Right lobe of liver (tissue), 6 donors: ENCODE results near the gene FNDC3A. TPM values are rescaled to one million over a fixed set of nuclear protein-coding genes. Genes with fewer than 3 reads are reported as not detected.
A peak's percentile ranks its signal among the peaks of the same experiment; 100 is the strongest.

Experiments
- ATAC-seq, 4 donors: fragments of 200-7000 bp; cut with Tn5 transposase; one replicate each; pipeline ENCODE4 v1.9.1; 2020; ENCODE audit warnings: mild to moderate bottlenecking in 4 of 4, moderate library complexity in 4 of 4
- DNase-seq, 3 donors: peaks; one replicate each; pipeline ENCODE4 v3.0.0-alpha.2; 2020
- H3K27ac ChIP-seq, 3 donors: fragments of 200-600 bp; one replicate each; pipeline ENCODE4 v1.8.0; 2022
- H3K27me3 ChIP-seq, 2 donors: fragments of 200-600 bp; one replicate each; pipeline ENCODE4 v1.8.0; 2022
- H3K36me3 ChIP-seq, 4 donors: fragments of 200-600 bp; sonication (generic) in 1 of 4; one replicate each; pipeline versions ENCODE4 v1.5.1 to v1.8.0; 2017 to 2022; ENCODE audit warnings: control low read depth in 1 of 4
- H3K4me1 ChIP-seq, 4 donors: fragments of 200-600 bp; sonication (generic) in 1 of 4; one replicate each; pipeline versions ENCODE4 v1.5.1 to v1.8.0; 2017 to 2022; ENCODE audit warnings: control low read depth in 1 of 4
- H3K4me3 ChIP-seq, 3 donors: fragments of 200-600 bp; one replicate each; pipeline ENCODE4 v1.8.0; 2022
- H3K9me3 ChIP-seq, 4 donors: fragments of 200-600 bp; sonication (generic) in 1 of 4; one replicate each; pipeline versions ENCODE4 v1.5.1 to v1.8.0; 2017 to 2022; ENCODE audit warnings: control low read depth in 1 of 4
- POLR2A ChIP-seq: fragments of 450-650 bp; IDR thresholded peaks from one replicate; pipeline ENCODE4 v1.6.1; 2017; ENCODE audit warnings: antibody characterized with exemption, mild to moderate bottlenecking
- WGBS: methylation state at CpG from one replicate; pipeline ENCODE4 v1.1.6; 2018; ENCODE audit warnings: low coverage, low lambda C conversion rate; ENCODE audit not compliant: insufficient coverage; ENCODE audit errors: missing lambda C conversion rate; 5-methylcytosine and 5-hydroxymethylcytosine counted together
- intact Hi-C, 2 donors: fragments of 100-400 bp; cut with DNase I; formaldehyde crosslinking; loops; one replicate each; pipeline versions ENCODE4 v1.11.2 to v1.14.1; 2022
- total RNA-seq, 6 experiments: library from RNA; depleted of rRNA in 2 of 6; stranded (reverse); fragments of >200 nt in 2 of 6; fragmentation: NEBNext Ultra II Directional in 3 of 6; extraction: Animal tissue kit (Norgen Biotek cat#: 25700) in 3 of 6; gene quantifications; one replicate each; pipeline versions ENCODE4 v1.1.0 to v1.2.4, GENCODE V29; 2016 to 2023
- TF ChIP-seq, protein P1 (sequence below), 4 donors: fragments of 200-600 bp in 3 of 4; fragments of 450-650 bp in 1 of 4; IDR thresholded peaks; one replicate each; pipeline versions ENCODE4 v1.5.1 to v1.8.0; 2016 to 2022; ENCODE audit warnings: antibody characterized with exemption in 4 of 4, mild to moderate bottlenecking in 2 of 4
- donor health status: DM: no; HTN: yes; CAD: no.
- donor health status: DM: no; HTN: no; CAD: no.
- donor health status: DM: no; HTN: no; CAD: no.
- donor health status: DM: no; HTN: yes; CAD: no.
- donor health status: DM: no; HTN: yes; CAD: no.

FNDC3A gene
- total RNA-seq, 6 experiments from 2014 or later: 43.4 to 53.2 (median 47.9) TPM

DNA sequence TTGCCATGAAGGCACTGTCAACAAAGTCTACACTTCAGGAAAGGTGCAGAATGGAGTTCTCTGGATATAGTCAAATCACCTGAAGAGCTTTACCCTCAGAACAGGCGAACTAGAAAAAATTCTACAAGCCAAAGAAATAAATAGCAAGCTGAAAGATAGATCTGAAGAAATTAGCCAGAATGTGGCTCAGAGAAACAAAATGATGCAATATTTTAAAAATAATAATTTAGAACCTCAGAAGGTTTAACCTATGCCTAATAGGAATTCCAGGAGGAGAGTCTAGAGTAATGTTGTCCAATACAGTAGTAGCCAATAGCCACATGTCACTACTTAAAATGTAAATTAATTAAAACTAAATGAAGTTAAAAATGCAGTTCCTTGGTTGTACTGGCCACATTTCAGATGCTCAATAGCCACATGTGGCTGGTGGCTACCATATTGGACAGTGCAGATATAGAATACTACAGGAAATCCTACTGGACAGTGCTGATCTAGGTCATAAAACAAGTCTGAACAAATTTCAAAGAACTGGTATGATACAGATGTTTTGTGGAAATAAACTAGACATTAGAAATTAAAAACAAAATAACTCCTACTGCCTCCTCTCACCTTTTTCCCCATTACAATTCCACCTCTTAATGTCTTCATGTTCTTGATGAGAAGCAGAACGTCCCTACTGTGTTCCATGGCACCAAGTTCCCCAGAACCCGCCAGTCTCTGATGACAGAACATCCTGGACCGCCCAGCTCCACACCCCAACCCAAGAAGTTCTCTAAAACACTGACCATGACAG is 271.3 kb downstream of the FNDC3A start:
- Histone ChIP-seq H3K9me3 (no peaks in the 10 kb centered on the region), H3K27ac (peak overlapping the region; percentile 86 to 94 (median 90)), H3K4me1 (peaks cover 0 to 12% (median 4%) of the 10 kb centered on the region in 4 donors), H3K4me3 (peak overlapping the region; percentile 68 to 93 (median 85)), H3K36me3 (no peaks in the 10 kb centered on the region), H3K27me3 (no peaks in the 10 kb centered on the region)
- no peak for DNase-seq
- TF ChIP-seq POLR2A: no peak
- TF ChIP-seq, protein P1, sequence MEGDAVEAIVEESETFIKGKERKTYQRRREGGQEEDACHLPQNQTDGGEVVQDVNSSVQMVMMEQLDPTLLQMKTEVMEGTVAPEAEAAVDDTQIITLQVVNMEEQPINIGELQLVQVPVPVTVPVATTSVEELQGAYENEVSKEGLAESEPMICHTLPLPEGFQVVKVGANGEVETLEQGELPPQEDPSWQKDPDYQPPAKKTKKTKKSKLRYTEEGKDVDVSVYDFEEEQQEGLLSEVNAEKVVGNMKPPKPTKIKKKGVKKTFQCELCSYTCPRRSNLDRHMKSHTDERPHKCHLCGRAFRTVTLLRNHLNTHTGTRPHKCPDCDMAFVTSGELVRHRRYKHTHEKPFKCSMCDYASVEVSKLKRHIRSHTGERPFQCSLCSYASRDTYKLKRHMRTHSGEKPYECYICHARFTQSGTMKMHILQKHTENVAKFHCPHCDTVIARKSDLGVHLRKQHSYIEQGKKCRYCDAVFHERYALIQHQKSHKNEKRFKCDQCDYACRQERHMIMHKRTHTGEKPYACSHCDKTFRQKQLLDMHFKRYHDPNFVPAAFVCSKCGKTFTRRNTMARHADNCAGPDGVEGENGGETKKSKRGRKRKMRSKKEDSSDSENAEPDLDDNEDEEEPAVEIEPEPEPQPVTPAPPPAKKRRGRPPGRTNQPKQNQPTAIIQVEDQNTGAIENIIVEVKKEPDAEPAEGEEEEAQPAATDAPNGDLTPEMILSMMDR (IDR thresholded peaks at IDR 0.05): no peak
- ATAC-seq: peak in 3 of 4 donors; percentile 62 to 68 (median 66)
- 23% methylated on average over 4 of the region's 4 CpGs for WGBS
- intact Hi-C loops: no loop called here

DNA sequence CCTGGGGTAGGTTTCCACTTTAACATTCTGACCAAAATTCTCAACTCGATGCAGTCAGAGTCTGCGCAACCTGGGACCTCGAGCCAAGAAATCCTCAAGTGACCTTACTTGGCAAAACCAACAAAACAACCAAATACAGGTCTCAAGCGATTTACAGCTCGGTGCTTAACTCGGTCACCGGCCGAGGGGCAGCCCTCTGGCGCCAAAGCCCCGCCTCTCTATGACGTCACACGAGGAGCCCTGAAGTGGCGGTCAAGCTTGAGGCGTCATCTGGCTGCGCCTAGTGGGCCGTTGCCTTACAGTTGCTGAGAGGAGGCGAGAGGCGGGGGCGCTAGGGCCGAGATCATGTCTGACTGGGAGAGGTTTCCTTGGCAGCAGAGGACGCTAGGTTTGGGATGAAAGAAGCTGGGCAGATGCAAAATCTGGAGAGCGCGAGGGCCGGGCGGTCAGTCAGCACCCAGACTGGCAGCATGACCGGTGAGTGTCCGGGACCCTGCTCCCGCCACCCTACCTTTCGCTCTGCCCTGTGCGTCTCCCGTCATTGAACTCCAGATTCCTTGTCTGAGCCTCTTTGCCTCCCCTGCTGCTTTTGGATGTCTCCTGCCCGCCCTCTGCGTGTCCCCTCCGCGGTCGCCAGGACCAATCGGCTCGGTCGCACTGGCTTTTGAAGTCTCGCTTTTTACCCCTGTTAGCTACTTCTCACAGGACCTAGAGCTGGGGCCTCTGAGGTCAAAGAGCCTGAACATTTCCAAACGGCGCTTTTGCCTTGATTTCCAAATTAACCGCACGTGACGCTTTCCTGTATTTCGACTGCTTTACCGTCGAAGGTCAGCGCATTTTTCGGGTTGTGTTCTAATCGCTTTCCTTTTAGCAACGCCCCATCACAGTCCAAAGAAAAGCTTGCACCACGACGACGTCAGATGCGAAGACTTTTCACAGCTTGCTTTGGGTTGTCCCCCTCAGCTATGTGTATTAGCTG is 272.2 kb downstream of the FNDC3A start, which contains the start of gene CDADC1:
Gene CDADC1 (plus strand): TSS at position 283 of the 979 bp plus-strand sequence. CDS start 113 bp downstream, at position 396.
- Histone ChIP-seq H3K36me3 (no peaks in the 10 kb centered on the region), H3K9me3 (no peaks in the 10 kb centered on the region), H3K4me1 (peaks cover 0 to 12% (median 4%) of the 10 kb centered on the region in 4 donors), H3K27me3 (no peaks in the 10 kb centered on the region), H3K27ac (peak within 1 kb of the TSS; percentile 86 to 94 (median 90)), H3K4me3 (peak within 1 kb of the TSS; percentile 68 to 93 (median 85))
- peak; percentile 86 for TF ChIP-seq POLR2A
- TF ChIP-seq, protein P1 (IDR thresholded peaks at IDR 0.05): no peak
- intact Hi-C loops: no loop called here
- 1% methylated on average over 51 of the region's 56 CpGs for WGBS
- DNase-seq (peak; percentile 98 to 99 (median 99)), ATAC-seq (peak; percentile 96 to 98 (median 97))

DNA sequence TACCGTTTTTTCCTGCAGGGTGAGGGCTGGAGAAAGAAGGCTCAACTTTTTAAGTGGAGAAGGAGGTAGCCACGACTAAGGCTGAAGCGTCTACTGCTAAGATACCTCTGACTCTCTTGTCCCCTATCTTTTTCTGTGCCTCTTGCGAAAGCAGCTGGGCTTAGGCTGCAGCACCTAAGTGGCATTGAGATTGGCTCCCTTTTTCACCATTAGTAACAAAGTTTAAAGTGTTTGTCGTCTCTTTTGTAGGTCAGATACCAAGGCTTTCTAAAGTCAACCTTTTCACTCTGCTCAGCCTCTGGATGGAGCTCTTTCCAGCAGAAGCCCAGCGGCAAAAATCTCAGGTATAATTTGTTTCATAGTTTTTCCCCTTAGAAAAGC is 272.9 kb downstream of the FNDC3A start:
- peak; percentile 15 to 43 (median 38) for ATAC-seq
- Histone ChIP-seq H3K4me1 (peaks cover 0 to 12% (median 4%) of the 10 kb centered on the region in 4 donors), H3K9me3 (no peaks in the 10 kb centered on the region), H3K36me3 (no peaks in the 10 kb centered on the region), H3K27ac (peak overlapping the region; percentile 86 to 94 (median 90)), H3K27me3 (no peaks in the 10 kb centered on the region), H3K4me3 (peak overlapping the region; percentile 68 to 93 (median 85))
- intact Hi-C loops: no loop called here
- 0% methylated on average over 6 of the region's 6 CpGs for WGBS
- DNase-seq: no peak
- no peak for TF ChIP-seq POLR2A
- TF ChIP-seq, protein P1 (IDR thresholded peaks at IDR 0.05): peak in 1 of 4 donors; percentile 22

DNA sequence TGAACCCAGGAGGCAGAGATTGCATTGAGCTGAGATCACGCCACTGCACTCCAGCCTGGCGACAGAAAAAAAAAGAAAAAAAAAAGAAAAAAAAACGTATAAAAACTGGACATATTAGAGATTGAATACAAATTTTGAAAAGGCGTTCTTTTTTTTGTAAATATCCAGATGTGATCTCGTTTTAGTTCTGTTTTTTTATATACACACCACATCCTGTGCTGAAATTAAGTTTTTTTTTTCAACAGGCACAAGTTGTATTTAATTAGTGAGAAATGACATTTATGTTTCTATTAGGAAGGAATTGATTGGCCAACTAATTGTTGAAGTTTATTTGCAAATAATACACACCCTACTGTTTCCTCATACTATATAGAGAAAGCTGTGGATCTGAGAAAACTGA is 275.6 kb downstream of the FNDC3A start:
- H3K4me1 ChIP-seq: peaks cover 0 to 12% (median 4%) of the 10 kb centered on the region in 4 donors
- ATAC-seq: no peak
- peaks cover 0 to 11% (median 0%) of the 10 kb centered on the region in 4 donors for H3K36me3 ChIP-seq
- intact Hi-C loops: no loop called here
- no peak overlapping the region for H3K27ac ChIP-seq
- H3K4me3 ChIP-seq: no peak overlapping the region
- no peaks in the 10 kb centered on the region for H3K9me3 ChIP-seq
- no peak for TF ChIP-seq POLR2A
- TF ChIP-seq, protein P1 (IDR thresholded peaks at IDR 0.05): no peak
- no peak for DNase-seq
- no peaks in the 10 kb centered on the region for H3K27me3 ChIP-seq
- WGBS: 58% methylated on average over 5 of the region's 5 CpGs
